K562 (cell line): ENCODE results near the gene NTN4. TPM values are rescaled to one million over a fixed set of nuclear protein-coding genes. Genes with fewer than 3 reads are reported as not detected.

Source experiments
- ATAC-seq: fragments of 200-7000 bp; cut with Tn5 transposase; 3 replicates; pipeline ENCODE4 v1.9.1; 2020; ENCODE audit warnings: moderate library complexity
- BruUV-seq: library from RNA; stranded (reverse); fragments of 400-500 nt; replicated peaks from 2 replicates; lab custom pipeline; 2021; lab: Mats Ljungman, UMichigan
- CTCF ChIA-PET: fragments of 300-600 bp; formaldehyde crosslinking; extraction: SDS; loops from one replicate; lab custom pipeline; 2021; ENCODE audit warnings: low intra/inter-chr PET ratio; lab: Yijun Ruan, JAX
- POLR2A ChIA-PET: fragments of 300-600, 350-650 bp; sonication (Branson Sonifier 250); formaldehyde crosslinking; extraction: SDS; loops from one replicate; lab custom pipeline; 2021; ENCODE audit warnings: antibody characterized with exemption, inconsistent platforms; lab: Yijun Ruan, JAX
- DNase-seq, 4 experiments: peaks; one replicate each; pipeline versions ENCODE4 v3.0.0 to v3.0.0-alpha.2; 2011 to 2018; ENCODE audit warnings: low spot score in 3 of 4, mixed read lengths in 3 of 4; ENCODE audit errors: extremely low read depth in 1 of 4
- FAIRE-seq: peaks from 2 replicates; lab custom pipeline; 2011; peaks lifted over from hg19 to GRCh38; lab: Jason Lieb, UNC
- H2AFZ ChIP-seq: 2 replicates; pipeline ENCODE4 v1.6.0; 2011; ENCODE audit warnings: low read depth, low read length, control low read depth, inconsistent platforms
- H3K27ac ChIP-seq: fragments of 200-600 bp; 3 replicates; pipeline ENCODE4 v1.8.0; 2011; ENCODE audit warnings: low read depth, mild to moderate bottlenecking, control low read depth, inconsistent platforms, low read length, moderate library complexity, mixed read lengths; ENCODE audit errors: extremely low read depth
- H3K27me3 ChIP-seq, 2 experiments: fragments of 300-600 bp in 1 of 2; 2 replicates in 1 of 2; 3 replicates in 1 of 2; pipeline versions ENCODE4 v1.6.0 to v1.8.0; 2011; ENCODE audit warnings: inconsistent platforms in 2 of 2, low read length in 2 of 2, mild to moderate bottlenecking in 1 of 2, mixed read lengths in 1 of 2, moderate library complexity in 1 of 2; ENCODE audit not compliant: control insufficient read depth in 2 of 2, insufficient read depth in 2 of 2
- H3K36me3 ChIP-seq: fragments of 300-600 bp; 3 replicates; pipeline ENCODE4 v1.8.0; 2011; ENCODE audit warnings: mild to moderate bottlenecking, low read length, inconsistent platforms; ENCODE audit not compliant: control insufficient read depth, insufficient read depth
- H3K4me1 ChIP-seq, 2 experiments: fragments of 200-600 bp in 1 of 2; replicated peaks in 1 of 2; 2 replicates in 1 of 2; 3 replicates in 1 of 2; pipeline versions ENCODE4 v1.5.1 to v1.8.0; 2011; ENCODE audit warnings: inconsistent platforms in 2 of 2, low read length in 2 of 2, mild to moderate bottlenecking in 1 of 2, mixed read lengths in 1 of 2, moderate library complexity in 1 of 2; ENCODE audit not compliant: control insufficient read depth in 2 of 2, insufficient read depth in 2 of 2
- H3K4me2 ChIP-seq: 2 replicates; pipeline ENCODE4 v1.6.1; 2011; ENCODE audit warnings: low read length, control low read depth, inconsistent platforms, mixed read lengths; ENCODE audit not compliant: insufficient read depth
- H3K4me3 ChIP-seq: fragments of 200-600 bp; sonication (generic), shearing (Covaris generic); 2 replicates; pipeline ENCODE4 v1.5.1; 2016; ENCODE audit warnings: control low read depth, inconsistent platforms
- H3K79me2 ChIP-seq: fragments of 200-600 bp; 3 replicates; pipeline ENCODE4 v1.8.0; 2011; ENCODE audit warnings: low read length, inconsistent platforms; ENCODE audit not compliant: control insufficient read depth, insufficient read depth
- H3K9ac ChIP-seq, 2 experiments: 2 replicates each; pipeline versions ENCODE4 v1.6.0 to v1.6.1; 2011; ENCODE audit warnings: low read depth in 2 of 2, low read length in 2 of 2, control low read depth in 1 of 2, inconsistent platforms in 1 of 2, mild to moderate bottlenecking in 1 of 2, mixed read lengths in 1 of 2; ENCODE audit not compliant: insufficient read depth in 1 of 2
- H3K9me1 ChIP-seq: one replicate; pipeline ENCODE4 v1.6.0; 2011; ENCODE audit warnings: inconsistent platforms, mild to moderate bottlenecking, low read length, moderate library complexity; ENCODE audit not compliant: control insufficient read depth, insufficient read depth
- H3K9me3 ChIP-seq: replicated peaks from 2 replicates; pipeline ENCODE4 v1.5.1; 2011; ENCODE audit warnings: low read depth, low read length, inconsistent platforms; ENCODE audit not compliant: control insufficient read depth, insufficient read depth
- H4K20me1 ChIP-seq: replicated peaks from 2 replicates; pipeline ENCODE4 v1.6.1; 2011; ENCODE audit warnings: low read length, inconsistent platforms, mixed read lengths; ENCODE audit not compliant: control insufficient read depth, insufficient read depth
- CEBPB ChIP-seq: fragments of 450-650 bp; IDR thresholded peaks from 2 replicates; pipeline ENCODE4 v1.6.1; 2016; ENCODE audit warnings: missing genetic modification characterization, missing compliant biosample characterization
- ELF4 ChIP-seq: fragments of 450-650 bp; formaldehyde crosslinking; IDR thresholded peaks from 2 replicates; pipeline ENCODE4 v1.4.0; 2022; ENCODE audit warnings: missing genetic modification characterization
- NFXL1 ChIP-seq: fragments of 450-650 bp; formaldehyde crosslinking; IDR thresholded peaks from 2 replicates; pipeline ENCODE4 v1.4.0; 2021; ENCODE audit warnings: mild to moderate bottlenecking
- OTX1 ChIP-seq: fragments of 450-650 bp; formaldehyde crosslinking; IDR thresholded peaks from 2 replicates; pipeline ENCODE4 v1.4.0; 2022; ENCODE audit warnings: mild to moderate bottlenecking
- RFX5 ChIP-seq: IDR thresholded peaks from 2 replicates; pipeline ENCODE4 v1.6.1; 2011; ENCODE audit warnings: low read depth, mild to moderate bottlenecking, improper control_type of control experiment, low read length
- RFX7 ChIP-seq: fragments of 250-450 bp; sonication (Bioruptor Pico); IDR thresholded peaks from 2 replicates; pipeline ENCODE4 v1.5.1; 2021; ENCODE audit warnings: mild to moderate bottlenecking
- RNF2 ChIP-seq: sonication (generic); IDR thresholded peaks from 2 replicates; pipeline ENCODE4 v1.6.1; 2016
- RNF219 ChIP-seq: fragments of 250-450 bp; sonication (Bioruptor Pico); IDR thresholded peaks from 2 replicates; pipeline ENCODE4 v1.5.0; 2022; ENCODE audit warnings: mild to moderate bottlenecking
- SLC30A9 ChIP-seq: fragments of 250-450 bp; sonication (Bioruptor Pico); IDR thresholded peaks from 2 replicates; pipeline ENCODE4 v1.8.0; 2022; ENCODE audit warnings: mild to moderate bottlenecking, moderate library complexity
- U2AF2 ChIP-seq: fragments of 200-400 bp; formaldehyde crosslinking; optimal IDR thresholded peaks from 2 replicates; pipeline ENCODE3; 2017; ENCODE audit warnings: low read depth, mild to moderate bottlenecking, low read length
- ZNF133 ChIP-seq: fragments of 250-450 bp; sonication (Bioruptor Pico); IDR thresholded peaks from 2 replicates; pipeline ENCODE4 v1.4.0; 2020; ENCODE audit warnings: mild to moderate bottlenecking
- ZNF77 ChIP-seq: fragments of 250-450 bp; sonication (Bioruptor Pico); IDR thresholded peaks from 2 replicates; pipeline ENCODE4 v1.5.0; 2020
- WGBS: fragments of 100-300 bp; shearing (Covaris generic); methylation state at CpG from one replicate; pipeline ENCODE4 v1.1.6; 2016; ENCODE audit warnings: low coverage, mixed read lengths; ENCODE audit not compliant: insufficient coverage; ENCODE audit errors: missing lambda C conversion rate; 5-methylcytosine and 5-hydroxymethylcytosine counted together
- in situ Hi-C: fragments of 300-500 bp; cut with MboI; formaldehyde crosslinking; loops from 4 replicates; pipeline ENCODE4 v1.15.0; 2018; ENCODE audit warnings: inconsistent platforms, mixed read lengths
- intact Hi-C: fragments of 100-400 bp; cut with micrococcal nuclease; formaldehyde crosslinking; loops from 2 replicates; pipeline ENCODE4 v1.14.2; 2022
- polyA plus RNA-seq, 8 experiments: library from polyadenylated mRNA; depleted of rRNA in 4 of 8; stranded (reverse) in 5 of 8; unstranded in 3 of 8; fragments of >200 nt; fragmentation: Nextera tagmentation in 2 of 8; fragmentation: Illumina TruSeq in 1 of 8; extraction: Ambion mirVana in 2 of 8; extraction: Trizol in 1 of 8; gene quantifications; 2 replicates each; pipeline versions ENCODE4 v1.2.1 to v1.2.3, GENCODE V29; 2011 to 2014; ENCODE audit warnings: inconsistent platforms in 1 of 8, missing spikeins in 1 of 8
- total RNA-seq, 7 experiments: library from RNA; depleted of rRNA in 6 of 7; stranded (reverse); fragments of >200 nt in 6 of 7; fragmentation: Illumina TruSeq in 2 of 7; extraction: Trizol in 2 of 7; gene quantifications; 2 replicates each; pipeline versions ENCODE4 v1.2.1 to v1.2.3, GENCODE V29; 2011 to 2021; ENCODE audit warnings: low replicate concordance in 1 of 7
- TF ChIP-seq, protein P1 (sequence below): fragments of 250-450 bp; sonication (Bioruptor Pico); IDR thresholded peaks from 2 replicates; pipeline ENCODE4 v1.5.0; 2021

The NTN4 gene
- total and polyA plus RNA-seq, 9 of the 15 experiments (the other 6 are each of a cell fraction or from before 2014, with no cell fraction given): 0.13 TPM; not detected in 8

GRCh38 chr12:95622879-95623278 is 167.7 kb downstream of the NTN4 start:
- POLR2A ChIA-PET: interaction anchor here (0.7 kb wide), 1 partner anchor 1284 kb away, joined by 3 read pairs; no protein-coding TSS in a partner anchor
- 0% methylated on average over 3 of the region's 3 CpGs for WGBS
- no peak for FAIRE-seq
- in situ Hi-C loops: loop anchor here (10.0 to 25.0 kb wide), 2 partner anchors 192 to 889 kb away; no protein-coding TSS in a partner anchor
- no peak for DNase-seq
- no peak overlapping the region for H2AFZ ChIP-seq
- H4K20me1 ChIP-seq: no peaks in the 10 kb centered on the region
- H3K79me2 ChIP-seq: no peaks in the 10 kb centered on the region
- no peak overlapping the region for H3K4me2 ChIP-seq
- no peaks in the 10 kb centered on the region for H3K9me3 ChIP-seq
- CTCF ChIA-PET: no interaction called here
- no peak overlapping the region for H3K4me3 ChIP-seq
- H3K9ac ChIP-seq: no peak overlapping the region
- H3K27me3 ChIP-seq: peaks cover 7 to 13% of the 10 kb centered on the region in 2 experiments; a peak in 3 of 5 replicates
- no peak overlapping the region for H3K27ac ChIP-seq
- no peak for ATAC-seq
- BruUV-seq: no TSS peak
- H3K36me3 ChIP-seq: no peaks in the 10 kb centered on the region
- no peaks in the 10 kb centered on the region; a peak in 1 of 5 replicates for H3K4me1 ChIP-seq
- no peaks in the 10 kb centered on the region for H3K9me1 ChIP-seq
- intact Hi-C loops: loop anchor here (1.0 to 10.0 kb wide), 2 partner anchors 192 to 372 kb away; partner anchors contain the start of gene HAL
- no peak for TF ChIP-seq CEBPB (tag)
- no peak for TF ChIP-seq ZNF77 (CRISPR knock-in tag)
- TF ChIP-seq, protein P1, sequence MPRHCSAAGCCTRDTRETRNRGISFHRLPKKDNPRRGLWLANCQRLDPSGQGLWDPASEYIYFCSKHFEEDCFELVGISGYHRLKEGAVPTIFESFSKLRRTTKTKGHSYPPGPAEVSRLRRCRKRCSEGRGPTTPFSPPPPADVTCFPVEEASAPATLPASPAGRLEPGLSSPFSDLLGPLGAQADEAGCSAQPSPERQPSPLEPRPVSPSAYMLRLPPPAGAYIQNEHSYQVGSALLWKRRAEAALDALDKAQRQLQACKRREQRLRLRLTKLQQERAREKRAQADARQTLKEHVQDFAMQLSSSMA: no peak
- TF ChIP-seq RFX7 (CRISPR knock-in tag): no peak
- TF ChIP-seq SLC30A9 (CRISPR knock-in tag): no peak
- TF ChIP-seq RNF219 (CRISPR knock-in tag): no peak
- no peak for TF ChIP-seq NFXL1 (CRISPR knock-in tag)
- no peak for TF ChIP-seq RFX5
- TF ChIP-seq U2AF2: no peak
- TF ChIP-seq OTX1 (CRISPR knock-in tag): no peak
- no peak for TF ChIP-seq ZNF133 (CRISPR knock-in tag)
- TF ChIP-seq RNF2: no peak
- no peak for TF ChIP-seq ELF4 (CRISPR knock-in tag)
